Measurements from ENCODE around the gene AHCY.
"Not testable (repeated sequence)": the region's sequence is repeated elsewhere in the genome, so short reads cannot be mapped to it uniquely, and the experiment has no call there.

AHCY gene

GRCh38 chr20:34322267-34323105 is 19.3 kb upstream of the AHCY start:
- no peak for DNase-seq

GRCh38 chr20:34320861-34321260 is 17.7 kb upstream of the AHCY start:
- no peak for DNase-seq

GRCh38 chr20:34318609-34319443 is 15.7 kb upstream of the AHCY start:
- no peak for DNase-seq

GRCh38 chr20:34316196-34316814 is 13.2 kb upstream of the AHCY start:
- no peak for DNase-seq

- no peak for DNase-seq
Measured at GRCh38 chr20:34315236-34315635, 12.1 kb upstream of the AHCY start.

GRCh38 chr20:34312544-34313217 is 9.5 kb upstream of the AHCY start:
- DNase-seq = peak; percentile 94

- no peak for DNase-seq
Measured at GRCh38 chr20:34312024-34312460, 8.9 kb upstream of the AHCY start.

GRCh38 chr20:34311118-34312023 is 8.2 kb upstream of the AHCY start:
- DNase-seq = no peak

- DNase-seq = no peak
Measured at GRCh38 chr20:34310481-34311117, 7.4 kb upstream of the AHCY start.

GRCh38 chr20:34309691-34310090 is 6.5 kb upstream of the AHCY start:
- no peak for DNase-seq

GRCh38 chr20:34305333-34306230 is 2.4 kb upstream of the AHCY start:
- no peak for DNase-seq

- no peak for DNase-seq
Measured at GRCh38 chr20:34302312-34302722, 838 bp downstream of the AHCY start.

GRCh38 chr20:34301587-34302311 is 1.4 kb downstream of the AHCY start:
- no peak for DNase-seq

- no peak for DNase-seq
Measured at GRCh38 chr20:34300809-34301586, 2.2 kb downstream of the AHCY start.

GRCh38 chr20:34300256-34300806 is 2.8 kb downstream of the AHCY start:
- no peak for DNase-seq

- DNase-seq = no peak
Measured at GRCh38 chr20:34299556-34300255, 3.4 kb downstream of the AHCY start.

- not testable (repeated sequence) for DNase-seq
Measured at GRCh38 chr20:34298294-34298784, 4.8 kb downstream of the AHCY start.
